HG02642 (cell line): ENCODE results near the gene CELF2.
A peak's percentile ranks its signal among the peaks of the same experiment; 100 is the strongest.

Experiments
- ATAC-seq: cut with Tn5 transposase; IDR thresholded peaks from one replicate; pipeline ENCODE4 v1.9.1; 2021; ENCODE audit warnings: mild to moderate bottlenecking; ENCODE audit not compliant: unreplicated experiment, poor library complexity

The CELF2 gene

GRCh38 chr10:11255156-11255555, 237.5 kb downstream of the CELF2 start:
- no peak for ATAC-seq

DNA sequence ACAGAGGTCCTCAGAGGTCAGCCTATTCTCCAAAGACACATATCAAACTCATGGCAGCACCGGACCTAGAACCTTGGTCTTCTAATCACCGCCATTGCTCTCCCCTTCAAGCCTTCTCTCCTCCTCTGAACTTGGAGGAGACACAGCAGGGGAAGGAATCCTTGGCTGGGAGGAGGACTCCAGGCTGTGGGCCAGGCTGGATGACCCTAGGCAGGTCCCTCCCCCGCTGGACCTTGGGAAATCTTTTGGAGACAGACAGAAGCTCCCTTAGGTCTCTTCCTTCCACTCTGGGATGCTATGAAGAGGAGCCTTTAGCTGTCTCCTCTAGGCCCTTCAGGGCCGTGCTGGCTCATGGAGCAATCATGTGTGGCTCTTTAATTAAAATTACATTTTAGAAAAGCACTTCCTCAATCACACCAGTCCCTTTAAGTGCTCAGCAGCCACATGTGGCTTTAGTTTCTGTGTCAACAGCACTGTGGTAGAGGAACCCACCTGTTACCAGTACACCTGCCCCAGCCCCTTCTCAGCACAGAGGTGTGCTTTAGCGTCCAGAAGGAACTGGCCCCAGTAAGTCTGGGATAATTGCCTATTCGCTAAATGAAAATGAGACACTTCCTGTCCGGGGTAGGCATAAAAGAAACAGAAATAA, 238.2 kb downstream of the CELF2 start:
- peak; percentile 59 for ATAC-seq

GRCh38 chr10:11256896-11257295, 239.2 kb downstream of the CELF2 start:
- ATAC-seq: no peak

DNA sequence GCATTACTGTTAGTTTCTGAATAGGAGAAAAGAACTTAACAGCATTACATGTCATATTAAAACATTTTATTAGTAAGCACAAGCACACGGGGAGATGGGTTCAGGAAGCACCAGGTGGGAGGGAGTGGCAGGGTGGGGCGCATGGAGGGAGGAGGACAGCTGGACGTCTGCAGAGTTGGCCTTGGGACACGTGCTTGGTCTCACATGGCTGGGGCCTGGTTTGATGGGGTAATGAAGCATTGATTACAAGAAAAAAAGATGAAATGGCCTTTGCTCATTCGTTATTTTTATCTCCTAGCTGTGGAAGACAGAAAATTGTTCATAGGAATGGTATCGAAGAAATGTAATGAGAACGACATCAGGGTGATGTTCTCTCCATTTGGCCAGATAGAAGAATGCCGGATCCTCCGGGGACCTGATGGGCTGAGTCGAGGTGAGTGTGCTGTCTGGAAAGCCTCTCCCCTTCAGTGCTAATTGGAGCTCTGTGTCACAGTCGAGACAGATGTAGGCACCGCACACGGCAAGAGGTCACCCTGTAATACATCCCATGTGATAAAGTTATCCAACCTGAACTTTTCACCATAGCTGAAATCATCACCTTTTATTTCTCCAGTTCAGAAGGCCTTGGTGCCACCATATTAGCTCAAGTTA, 239.9 kb downstream of the CELF2 start:
- no peak for ATAC-seq

DNA sequence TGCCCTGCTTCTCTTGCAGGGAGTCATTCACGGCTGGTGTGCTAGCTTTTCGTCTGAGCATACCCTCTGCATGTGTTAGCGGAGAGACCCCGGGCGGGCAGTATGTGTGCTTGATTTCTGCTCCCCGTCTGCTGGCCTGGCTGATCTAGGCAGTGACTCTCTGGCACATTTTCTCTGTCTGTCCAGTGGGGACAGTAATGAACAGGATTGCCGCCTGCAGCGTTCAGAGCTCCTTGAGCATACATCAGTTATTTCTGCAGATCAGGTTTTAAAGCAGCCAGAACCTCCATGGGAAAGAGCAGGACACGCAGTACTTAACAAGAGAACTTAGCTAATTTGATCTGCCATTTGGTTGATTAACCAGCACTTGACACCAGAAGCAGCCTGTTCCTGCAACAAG, 242.5 kb downstream of the CELF2 start:
- ATAC-seq: no peak

- ATAC-seq: no peak
These were observed 243.5 kb downstream of the CELF2 start for GRCh38 chr10:11261143-11261542.

- no peak for ATAC-seq
These were observed 244.2 kb downstream of the CELF2 start for GRCh38 chr10:11261687-11262493.

DNA sequence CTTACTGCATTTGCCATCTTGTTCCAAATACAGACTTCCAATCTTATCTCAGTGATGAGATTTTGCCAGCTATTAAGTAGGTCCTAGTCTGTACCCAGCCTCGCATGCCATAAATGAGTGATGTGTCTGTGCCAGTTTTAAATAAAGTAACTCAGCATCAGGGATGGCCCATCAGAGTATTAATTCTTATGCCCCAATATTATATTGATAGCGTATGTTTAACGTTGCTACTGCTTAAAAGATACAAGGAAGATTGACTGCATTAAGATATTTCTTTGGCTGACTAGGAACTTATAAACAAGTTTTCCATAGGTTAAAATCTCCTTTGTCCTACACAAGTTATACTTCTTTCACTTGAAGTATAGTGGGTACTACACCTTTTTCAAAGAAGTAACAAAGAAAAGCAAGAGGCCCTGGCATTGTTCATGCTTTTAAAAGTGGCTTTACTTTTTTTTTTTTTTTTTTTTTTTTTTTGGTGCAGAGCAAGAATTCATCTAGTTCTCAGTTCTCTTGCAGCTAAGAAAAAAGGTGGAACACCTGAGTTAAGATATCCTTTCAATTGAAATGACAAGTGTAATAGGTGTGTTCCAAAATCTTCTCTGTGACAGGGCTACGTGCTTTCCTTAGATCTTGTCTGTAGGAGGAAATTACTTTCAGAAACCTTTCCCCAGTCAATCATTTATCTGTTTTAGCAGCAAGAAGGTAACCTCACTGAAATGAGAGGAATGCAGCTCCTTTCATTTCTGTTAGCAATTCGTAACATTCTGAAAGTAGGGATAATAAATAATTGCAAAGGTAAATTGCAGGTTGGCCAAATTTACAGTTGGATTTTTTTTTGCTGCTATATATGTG, 245.0 kb downstream of the CELF2 start:
- ATAC-seq: no peak

DNA sequence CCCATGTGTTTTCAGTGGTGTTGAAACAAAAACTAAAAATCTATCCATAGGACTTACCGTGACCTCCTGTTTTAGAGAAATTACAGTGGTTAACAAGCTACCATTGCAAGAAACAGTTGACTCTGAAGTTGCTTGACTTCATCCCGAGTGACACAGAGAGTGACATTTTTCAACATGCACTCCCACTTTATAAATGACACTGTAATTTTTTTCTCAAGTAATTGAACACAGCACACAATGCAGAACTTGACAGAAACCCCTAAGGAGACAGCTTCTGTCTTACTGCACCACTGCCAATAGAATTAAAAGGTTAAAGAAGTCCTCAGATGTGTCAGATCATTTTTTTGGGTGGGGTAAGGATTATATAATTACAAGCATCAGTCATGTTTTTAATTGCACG, 246.1 kb downstream of the CELF2 start:
- ATAC-seq: no peak

GRCh38 chr10:11264296-11265048, 246.8 kb downstream of the CELF2 start:
- ATAC-seq: no peak

DNA sequence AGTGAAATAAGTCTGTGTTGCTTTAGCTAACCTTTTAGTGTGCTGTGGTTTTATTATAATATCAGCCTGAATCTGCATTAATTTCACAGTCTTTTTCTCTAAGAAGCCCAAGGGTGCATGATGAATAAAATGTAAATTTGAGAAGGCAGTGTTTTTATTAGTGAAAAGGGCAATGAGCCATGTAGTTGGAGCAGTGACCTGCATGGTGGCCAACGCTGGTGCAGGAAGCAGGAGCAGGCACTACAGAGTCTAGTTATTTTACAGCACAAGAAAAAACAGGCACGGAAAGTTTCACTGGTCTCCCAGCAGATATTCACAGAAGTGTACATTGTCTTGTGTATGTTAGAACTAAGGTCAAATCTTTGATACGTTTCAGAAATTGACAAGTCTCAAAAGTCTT, 247.8 kb downstream of the CELF2 start:
- ATAC-seq: no peak

- no peak for ATAC-seq
These were observed 248.8 kb downstream of the CELF2 start for GRCh38 chr10:11266426-11266825.

DNA sequence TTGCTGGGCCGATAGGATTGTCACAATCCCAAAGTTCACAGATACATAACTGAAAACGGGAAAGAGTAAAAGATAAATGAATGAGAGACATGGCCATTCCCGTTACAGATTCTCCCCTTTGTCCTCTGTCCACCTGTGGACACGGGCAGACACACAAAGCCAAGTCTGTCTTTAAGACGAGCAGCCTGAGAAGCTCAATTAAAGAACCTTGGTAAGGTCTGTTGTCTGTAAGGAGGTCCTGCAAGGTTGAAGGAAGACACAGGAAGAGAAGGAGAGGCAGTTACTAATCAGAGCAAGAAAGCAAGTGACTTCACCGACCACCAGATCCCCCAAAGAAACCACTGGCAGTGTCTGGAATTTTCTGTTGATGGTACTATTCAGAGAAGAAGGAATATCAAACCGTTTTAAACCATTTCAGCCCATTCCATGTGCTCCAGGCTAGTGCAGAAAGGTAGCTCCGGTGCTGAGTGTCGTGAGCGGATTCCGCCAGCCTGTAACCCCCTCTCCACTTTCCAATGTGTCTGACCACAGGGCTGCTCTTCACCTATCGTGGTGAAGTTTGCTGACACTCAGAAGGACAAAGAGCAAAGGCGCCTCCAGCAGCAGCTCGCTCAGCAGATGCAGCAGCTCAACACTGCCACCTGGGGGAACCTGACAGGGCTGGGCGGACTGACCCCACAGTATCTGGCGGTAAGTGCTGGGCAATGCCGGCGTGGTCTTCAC, 252.6 kb downstream of the CELF2 start:
- ATAC-seq: peak; percentile 53

DNA sequence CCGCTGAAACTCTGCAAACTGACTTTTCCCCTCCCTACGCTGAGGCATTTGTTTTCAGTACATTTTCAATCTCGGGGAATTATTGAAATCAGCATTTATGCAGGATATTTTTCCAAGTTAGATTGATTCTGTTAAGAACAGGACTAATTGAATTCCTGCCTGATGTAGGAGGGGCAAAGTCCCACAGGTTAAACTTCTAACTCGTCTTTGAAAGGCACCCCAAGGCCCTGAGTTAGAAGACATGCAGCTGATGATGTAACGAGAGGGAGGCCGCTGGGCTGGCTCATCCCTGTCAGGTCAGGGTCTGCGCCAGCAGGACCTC, 253.1 kb downstream of the CELF2 start:
- ATAC-seq: no peak

GRCh38 chr10:11272915-11273389, 255.3 kb downstream of the CELF2 start:
- ATAC-seq: peak; percentile 69

- ATAC-seq: no peak
These were observed 256.8 kb downstream of the CELF2 start for GRCh38 chr10:11274452-11274851.

- no peak for ATAC-seq
These were observed 258.0 kb downstream of the CELF2 start for GRCh38 chr10:11275651-11276050.

DNA sequence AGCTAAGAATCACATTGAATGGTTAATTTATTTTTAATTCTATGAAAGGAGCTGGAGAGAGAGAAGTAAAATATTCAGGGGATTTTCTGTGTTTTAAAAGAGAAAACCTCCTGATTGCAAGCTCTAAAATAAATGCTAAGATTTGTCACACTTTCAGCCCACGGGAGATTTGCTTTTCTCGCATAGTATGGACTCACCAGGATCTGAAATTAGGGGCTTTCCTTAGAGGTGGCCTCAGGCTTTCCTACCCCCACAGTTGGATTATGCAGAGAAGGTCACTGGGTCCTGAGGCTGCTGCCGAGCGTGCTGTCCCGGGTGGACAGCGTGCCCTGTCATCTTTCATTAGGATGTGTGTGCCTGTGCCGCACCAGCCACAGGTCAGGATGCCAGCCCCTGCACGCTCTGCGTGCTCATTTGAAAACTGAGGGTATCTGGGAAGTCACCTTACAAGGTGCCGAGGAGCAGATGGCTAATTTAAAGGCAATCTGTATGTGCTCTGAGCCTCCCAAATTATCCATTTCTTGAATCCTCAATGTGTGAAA, 258.8 kb downstream of the CELF2 start:
- ATAC-seq: no peak

DNA sequence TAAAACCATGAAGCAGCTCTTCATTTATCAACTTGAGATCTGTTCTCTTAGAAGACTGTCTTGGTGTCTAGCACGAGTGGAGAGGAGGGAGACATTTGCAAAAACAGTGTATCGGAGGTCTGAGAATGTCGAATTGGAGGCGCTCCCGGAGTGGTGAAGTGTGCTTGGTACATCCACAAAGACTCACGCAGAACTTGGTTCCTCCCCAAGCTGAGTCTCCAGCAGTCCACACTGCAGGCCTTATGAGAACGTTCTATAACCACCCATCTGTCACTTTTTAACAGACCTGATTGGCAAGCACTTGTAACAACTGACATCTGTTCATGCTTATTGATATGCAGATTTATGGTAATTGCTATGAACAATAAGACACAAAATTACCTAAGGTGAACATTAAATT, 261.6 kb downstream of the CELF2 start:
- ATAC-seq: no peak
